ENCODE results near the gene POU6F2. TPM values are rescaled to one million over a fixed set of nuclear protein-coding genes. Genes with fewer than 3 reads are reported as not detected.

Gene POU6F2
- total RNA-seq, 4 donors from 2014 or later: not detected

DNA sequence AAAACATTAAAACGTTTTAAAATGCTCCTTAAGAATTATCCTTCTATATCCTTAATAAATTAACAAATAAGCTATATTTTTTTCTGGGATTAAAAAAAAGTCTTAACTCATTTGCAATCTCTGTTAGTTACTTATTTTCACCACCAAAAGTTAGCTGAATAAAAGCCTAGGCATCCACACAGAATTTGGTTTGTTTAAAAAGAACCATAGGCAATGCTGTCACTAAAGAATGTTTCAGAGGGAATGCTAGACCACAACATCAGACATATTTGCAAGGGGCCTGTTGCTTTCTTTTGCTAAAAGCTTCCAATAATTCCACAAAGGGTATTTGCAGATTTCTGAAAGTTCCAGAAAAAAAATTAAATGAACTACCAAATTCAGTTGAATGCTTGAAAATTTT is 244.2 kb downstream of the POU6F2 start:
- intact Hi-C loops (cut with DNase I; ENCODE audit: low total_unique reads) (no loop called here), in situ Hi-C loops (cut with MboI; ENCODE audit: low sequenced_read_pairs in 4 of 4) (no loop called here)
- no peaks in the 10 kb centered on the region for H3K36me3 ChIP-seq
- no peak overlapping the region for H3K4me3 ChIP-seq
- no peak for TF ChIP-seq POLR2A (IDR thresholded peaks at IDR 0.05)
- TF ChIP-seq, protein P1, sequence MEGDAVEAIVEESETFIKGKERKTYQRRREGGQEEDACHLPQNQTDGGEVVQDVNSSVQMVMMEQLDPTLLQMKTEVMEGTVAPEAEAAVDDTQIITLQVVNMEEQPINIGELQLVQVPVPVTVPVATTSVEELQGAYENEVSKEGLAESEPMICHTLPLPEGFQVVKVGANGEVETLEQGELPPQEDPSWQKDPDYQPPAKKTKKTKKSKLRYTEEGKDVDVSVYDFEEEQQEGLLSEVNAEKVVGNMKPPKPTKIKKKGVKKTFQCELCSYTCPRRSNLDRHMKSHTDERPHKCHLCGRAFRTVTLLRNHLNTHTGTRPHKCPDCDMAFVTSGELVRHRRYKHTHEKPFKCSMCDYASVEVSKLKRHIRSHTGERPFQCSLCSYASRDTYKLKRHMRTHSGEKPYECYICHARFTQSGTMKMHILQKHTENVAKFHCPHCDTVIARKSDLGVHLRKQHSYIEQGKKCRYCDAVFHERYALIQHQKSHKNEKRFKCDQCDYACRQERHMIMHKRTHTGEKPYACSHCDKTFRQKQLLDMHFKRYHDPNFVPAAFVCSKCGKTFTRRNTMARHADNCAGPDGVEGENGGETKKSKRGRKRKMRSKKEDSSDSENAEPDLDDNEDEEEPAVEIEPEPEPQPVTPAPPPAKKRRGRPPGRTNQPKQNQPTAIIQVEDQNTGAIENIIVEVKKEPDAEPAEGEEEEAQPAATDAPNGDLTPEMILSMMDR (IDR thresholded peaks at IDR 0.05 in 4 of 5, conservative IDR thresholded peaks at IDR 0.05 in 1 of 5): no peak
- ATAC-seq (no peak), DNase-seq (no peak)
- H3K9me3 ChIP-seq: no peaks in the 10 kb centered on the region
- no peak overlapping the region for H3K27ac ChIP-seq
- H3K27me3 ChIP-seq: no peaks in the 10 kb centered on the region
- H3K4me1 ChIP-seq: no peaks in the 10 kb centered on the region

GRCh38 chr7:39228946-39229345 is 251.2 kb downstream of the POU6F2 start:
- Histone ChIP-seq H3K27ac (no peak overlapping the region), H3K27me3 (no peaks in the 10 kb centered on the region), H3K9me3 (no peaks in the 10 kb centered on the region), H3K36me3 (no peaks in the 10 kb centered on the region), H3K4me1 (no peaks in the 10 kb centered on the region), H3K4me3 (no peak overlapping the region)
- intact Hi-C loops (cut with DNase I; ENCODE audit: low total_unique reads): no loop called here
- in situ Hi-C loops (cut with MboI; ENCODE audit: low sequenced_read_pairs in 4 of 4): no loop called here
- DNase-seq: no peak
- TF ChIP-seq POLR2A (IDR thresholded peaks at IDR 0.05): no peak
- TF ChIP-seq, protein P1 (IDR thresholded peaks at IDR 0.05 in 4 of 5, conservative IDR thresholded peaks at IDR 0.05 in 1 of 5): no peak
- no peak for ATAC-seq

- no peak for DNase-seq
- intact Hi-C loops (cut with DNase I; ENCODE audit: low total_unique reads): no loop called here
- TF ChIP-seq POLR2A (IDR thresholded peaks at IDR 0.05): no peak
- TF ChIP-seq, protein P1 (IDR thresholded peaks at IDR 0.05 in 4 of 5, conservative IDR thresholded peaks at IDR 0.05 in 1 of 5): no peak
- Histone ChIP-seq H3K9me3 (no peaks in the 10 kb centered on the region), H3K27me3 (no peaks in the 10 kb centered on the region), H3K4me3 (no peak overlapping the region), H3K27ac (no peak overlapping the region), H3K36me3 (no peaks in the 10 kb centered on the region), H3K4me1 (peaks cover 0 to 6% of the 10 kb centered on the region in 2 donors)
- in situ Hi-C loops (cut with MboI; ENCODE audit: low sequenced_read_pairs in 4 of 4): no loop called here
- ATAC-seq: no peak
These were observed 256.3 kb downstream of the POU6F2 start for GRCh38 chr7:39233851-39234529.

GRCh38 chr7:39238234-39238869 is 260.6 kb downstream of the POU6F2 start:
- H3K27ac ChIP-seq: peak overlapping the region in 3 of 4 donors; percentile 59 to 65 (median 63)
- H3K9me3 ChIP-seq: no peaks in the 10 kb centered on the region
- no peaks in the 10 kb centered on the region for H3K36me3 ChIP-seq
- in situ Hi-C loops (cut with MboI; ENCODE audit: low sequenced_read_pairs in 4 of 4) (no loop called here), intact Hi-C loops (cut with DNase I; ENCODE audit: low total_unique reads) (no loop called here)
- peaks cover 0 to 19% of the 10 kb centered on the region in 2 donors for H3K4me1 ChIP-seq
- ATAC-seq (peak in 1 of 2 donors; percentile 72), DNase-seq (peak in 1 of 2 donors; percentile 13)
- no peak overlapping the region for H3K4me3 ChIP-seq
- TF ChIP-seq, protein P1 (IDR thresholded peaks at IDR 0.05 in 4 of 5, conservative IDR thresholded peaks at IDR 0.05 in 1 of 5): no peak
- no peak for TF ChIP-seq POLR2A (IDR thresholded peaks at IDR 0.05)
- H3K27me3 ChIP-seq: no peaks in the 10 kb centered on the region
